Osteocyte (in vitro differentiated cells): ENCODE measurements around the gene ADGRB2. TPM values are rescaled to one million over a fixed set of nuclear protein-coding genes. Genes with fewer than 3 reads are reported as not detected.
A peak's percentile ranks its signal among the peaks of the same experiment; 100 is the strongest.

Source experiments
- DNase-seq: peaks from one replicate; pipeline ENCODE4 v3.0.0; 2021; ENCODE audit warnings: mixed read lengths; ENCODE audit not compliant: unreplicated experiment; ENCODE audit errors: extremely low spot score
- H3K27ac Mint-ChIP-seq: one replicate; pipeline ENCODE4 v1.8.0; 2021; ENCODE audit warnings: mild to moderate bottlenecking, mixed read lengths; ENCODE audit not compliant: unreplicated experiment
- H3K27me3 Mint-ChIP-seq: one replicate; pipeline ENCODE4 v1.8.0; 2021; ENCODE audit warnings: mixed read lengths; ENCODE audit not compliant: unreplicated experiment
- H3K36me3 Mint-ChIP-seq: one replicate; pipeline ENCODE4 v1.8.0; 2021; ENCODE audit warnings: mixed read lengths; ENCODE audit not compliant: unreplicated experiment
- H3K4me1 Mint-ChIP-seq: one replicate; pipeline ENCODE4 v1.8.0; 2021; ENCODE audit warnings: mixed read lengths; ENCODE audit not compliant: unreplicated experiment
- H3K4me3 Mint-ChIP-seq: one replicate; pipeline ENCODE4 v1.8.0; 2021; ENCODE audit warnings: mild to moderate bottlenecking, moderate library complexity, mixed read lengths; ENCODE audit not compliant: unreplicated experiment
- H3K9me3 Mint-ChIP-seq: one replicate; pipeline ENCODE4 v1.8.0; 2021; ENCODE audit warnings: mixed read lengths; ENCODE audit not compliant: unreplicated experiment
- total RNA-seq: library from RNA; stranded (reverse); gene quantifications from 2 replicates; pipeline ENCODE4 v1.2.1, GENCODE V29; 2021
- TF ChIP-seq, protein P1 (sequence below): fragments of 200-600 bp; sonication (generic); IDR thresholded peaks from 2 replicates; pipeline ENCODE4 v1.5.0; 2021; ENCODE audit warnings: antibody characterized with exemption, mild to moderate bottlenecking, moderate library complexity

The ADGRB2 gene
- total RNA-seq, 1 donor from 2014 or later = 8.2 TPM

DNA sequence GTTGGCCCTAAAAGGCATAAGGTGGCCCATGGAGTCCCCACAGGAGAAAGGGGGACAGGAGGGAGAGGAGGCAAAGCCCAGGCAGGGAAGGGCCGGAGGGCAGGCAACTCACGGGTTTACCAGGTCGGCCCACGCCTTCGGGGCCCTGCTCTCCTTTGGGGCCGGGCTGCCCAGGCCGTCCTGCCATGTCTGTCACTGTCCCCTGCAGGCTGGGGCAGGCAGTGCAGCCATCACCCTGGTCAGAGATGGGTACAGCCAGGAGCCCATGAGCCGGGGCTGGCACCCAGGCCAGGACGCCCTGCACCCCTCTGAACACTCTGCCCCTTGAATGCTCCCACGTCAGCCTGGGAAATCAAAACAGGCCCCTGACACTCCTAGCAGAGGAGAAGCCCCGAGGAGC is 80.1 kb downstream of the ADGRB2 start:
- TF ChIP-seq, protein P1, sequence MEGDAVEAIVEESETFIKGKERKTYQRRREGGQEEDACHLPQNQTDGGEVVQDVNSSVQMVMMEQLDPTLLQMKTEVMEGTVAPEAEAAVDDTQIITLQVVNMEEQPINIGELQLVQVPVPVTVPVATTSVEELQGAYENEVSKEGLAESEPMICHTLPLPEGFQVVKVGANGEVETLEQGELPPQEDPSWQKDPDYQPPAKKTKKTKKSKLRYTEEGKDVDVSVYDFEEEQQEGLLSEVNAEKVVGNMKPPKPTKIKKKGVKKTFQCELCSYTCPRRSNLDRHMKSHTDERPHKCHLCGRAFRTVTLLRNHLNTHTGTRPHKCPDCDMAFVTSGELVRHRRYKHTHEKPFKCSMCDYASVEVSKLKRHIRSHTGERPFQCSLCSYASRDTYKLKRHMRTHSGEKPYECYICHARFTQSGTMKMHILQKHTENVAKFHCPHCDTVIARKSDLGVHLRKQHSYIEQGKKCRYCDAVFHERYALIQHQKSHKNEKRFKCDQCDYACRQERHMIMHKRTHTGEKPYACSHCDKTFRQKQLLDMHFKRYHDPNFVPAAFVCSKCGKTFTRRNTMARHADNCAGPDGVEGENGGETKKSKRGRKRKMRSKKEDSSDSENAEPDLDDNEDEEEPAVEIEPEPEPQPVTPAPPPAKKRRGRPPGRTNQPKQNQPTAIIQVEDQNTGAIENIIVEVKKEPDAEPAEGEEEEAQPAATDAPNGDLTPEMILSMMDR = peak; percentile 38
- Mint-ChIP-seq H3K4me3 (no peak overlapping the region), H3K27ac (no peak overlapping the region), H3K27me3 (no peaks in the 10 kb centered on the region), H3K9me3 (no peaks in the 10 kb centered on the region), H3K4me1 (peaks cover 8% of the 10 kb centered on the region), H3K36me3 (peaks cover 10% of the 10 kb centered on the region)
- no peak for DNase-seq

DNA sequence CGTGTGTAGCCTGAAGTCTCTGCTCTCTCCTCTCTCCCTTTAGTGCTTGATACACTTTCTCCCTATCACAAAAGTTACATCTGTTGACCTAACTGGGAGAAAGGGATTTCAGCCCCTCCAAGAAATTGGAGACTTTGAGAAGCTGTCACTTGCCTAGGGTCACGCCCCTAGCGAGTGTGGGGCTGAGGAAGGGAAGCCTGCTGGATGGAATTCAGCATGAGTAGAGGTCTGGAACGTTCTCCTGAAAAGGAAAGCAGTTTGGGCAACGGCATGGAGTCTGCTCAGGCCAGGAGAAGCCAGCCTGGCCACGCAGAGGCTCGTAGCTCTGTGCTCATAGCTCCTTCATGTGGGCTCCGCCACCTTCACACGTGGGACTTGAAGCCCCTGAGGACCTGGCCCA is 82.7 kb downstream of the ADGRB2 start:
- no peak overlapping the region for H3K4me3 Mint-ChIP-seq
- H3K27me3 Mint-ChIP-seq = no peaks in the 10 kb centered on the region
- H3K4me1 Mint-ChIP-seq = no peaks in the 10 kb centered on the region
- DNase-seq = no peak
- TF ChIP-seq, protein P1 = no peak
- no peak overlapping the region for H3K27ac Mint-ChIP-seq
- H3K36me3 Mint-ChIP-seq = peaks cover 5% of the 10 kb centered on the region
- H3K9me3 Mint-ChIP-seq = no peaks in the 10 kb centered on the region

DNA sequence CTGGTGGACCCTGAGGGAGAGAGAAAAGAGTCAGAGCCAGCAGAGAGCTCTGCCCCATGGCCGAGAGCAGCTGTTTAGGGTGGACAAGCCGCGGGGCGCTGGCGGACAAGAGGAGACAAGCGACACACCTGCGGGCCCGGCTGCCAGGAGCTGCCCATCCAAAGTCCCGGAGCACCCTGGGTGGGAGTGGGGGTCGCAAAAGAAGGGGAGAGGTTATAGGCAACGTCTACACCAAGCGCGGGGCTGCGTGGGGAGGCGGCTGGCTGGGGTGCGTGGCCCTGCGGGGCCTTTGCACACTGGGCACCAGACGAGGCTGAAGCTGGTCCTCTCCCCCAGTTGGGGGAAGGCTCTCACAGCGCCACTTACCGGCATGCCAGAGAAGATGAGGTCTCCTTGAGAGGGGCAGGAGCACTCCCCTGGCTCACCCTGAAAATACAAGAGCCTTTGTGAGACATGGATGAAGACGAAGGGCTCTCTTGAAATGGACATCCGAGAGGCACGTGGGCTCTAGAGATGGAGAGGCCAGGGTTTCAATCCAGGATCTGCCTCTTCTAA is 84.4 kb downstream of the ADGRB2 start:
- Mint-ChIP-seq H3K27ac (no peak overlapping the region), H3K36me3 (peaks cover 5% of the 10 kb centered on the region)

DNA sequence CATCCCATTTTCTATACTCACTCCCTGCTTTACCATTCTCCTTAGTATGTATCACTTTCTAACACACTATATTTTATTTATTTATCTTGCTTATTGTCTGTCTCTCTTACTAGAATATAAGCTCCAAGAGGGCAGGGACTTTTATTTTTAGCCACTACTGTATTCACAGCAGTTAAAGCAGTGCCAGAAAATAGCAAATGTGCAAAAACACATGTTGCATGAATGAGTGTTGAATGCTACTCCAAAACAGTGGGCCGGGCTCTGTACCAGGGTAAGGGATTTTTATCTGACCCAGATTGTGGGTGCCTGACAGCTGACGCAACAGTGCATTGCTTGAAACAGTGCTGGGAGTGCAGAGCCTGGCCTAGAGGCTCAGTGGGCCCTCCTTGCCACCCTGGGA is 85.0 kb downstream of the ADGRB2 start:
- H3K4me3 Mint-ChIP-seq = no peak overlapping the region

More for the DNA sequence above, 84.4 kb downstream of the ADGRB2 start:
- DNase-seq = no peak
- Mint-ChIP-seq H3K4me3 (no peak overlapping the region), H3K9me3 (no peaks in the 10 kb centered on the region), H3K27me3 (no peaks in the 10 kb centered on the region), H3K4me1 (peaks cover 4% of the 10 kb centered on the region)
- TF ChIP-seq, protein P1 = no peak

DNA sequence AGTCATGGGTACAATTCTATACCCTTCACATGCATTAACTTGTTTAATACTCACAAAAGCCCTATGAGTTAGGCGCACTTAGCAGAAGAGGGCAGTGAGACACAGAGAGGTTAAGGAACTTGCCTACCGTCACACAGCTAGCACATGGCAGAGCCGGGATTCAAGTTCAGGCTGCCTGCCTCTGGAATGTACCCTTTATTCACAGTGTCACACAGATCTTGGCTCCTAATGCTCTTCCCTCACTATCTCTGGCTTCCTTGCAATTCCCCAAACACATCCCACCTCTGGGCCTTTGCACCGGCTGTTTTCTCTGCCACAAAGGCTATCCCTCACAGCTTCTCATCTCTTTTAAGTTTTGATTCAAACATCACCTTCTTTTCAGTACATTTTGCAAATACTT is 85.5 kb downstream of the ADGRB2 start:
- DNase-seq = no peak
- Mint-ChIP-seq H3K9me3 (no peaks in the 10 kb centered on the region), H3K27ac (no peak overlapping the region), H3K27me3 (no peaks in the 10 kb centered on the region), H3K36me3 (peaks cover 5% of the 10 kb centered on the region), H3K4me1 (peaks cover 10% of the 10 kb centered on the region), H3K4me3 (no peak overlapping the region)
- TF ChIP-seq, protein P1 = no peak

More for the DNA sequence above, 85.0 kb downstream of the ADGRB2 start:
- DNase-seq = no peak
- H3K4me1 Mint-ChIP-seq = peaks cover 10% of the 10 kb centered on the region
- peaks cover 5% of the 10 kb centered on the region for H3K36me3 Mint-ChIP-seq
- H3K9me3 Mint-ChIP-seq = no peaks in the 10 kb centered on the region
- TF ChIP-seq, protein P1 = no peak
- no peak overlapping the region for H3K27ac Mint-ChIP-seq
- no peaks in the 10 kb centered on the region for H3K27me3 Mint-ChIP-seq
